GM21619 (cell line): ENCODE data around the gene LRRC3.

ENCODE experiments used
- ATAC-seq: cut with Tn5 transposase; IDR thresholded peaks from one replicate; pipeline ENCODE4 v1.9.1; 2021; ENCODE audit not compliant: unreplicated experiment

LRRC3 gene

GRCh38 chr21:44438531-44439210 lies 16.6 kb upstream of the LRRC3 start:
- ATAC-seq: no peak

GRCh38 chr21:44439211-44439600 lies 16.1 kb upstream of the LRRC3 start:
- ATAC-seq: no peak

- ATAC-seq: no peak
Measured at GRCh38 chr21:44440241-44441040, 14.9 kb upstream of the LRRC3 start.

- no peak for ATAC-seq
Measured at GRCh38 chr21:44441041-44441400, 14.3 kb upstream of the LRRC3 start.

GRCh38 chr21:44441581-44442265 lies 13.6 kb upstream of the LRRC3 start:
- no peak for ATAC-seq

- no peak for ATAC-seq
Measured at GRCh38 chr21:44442266-44443125, 12.8 kb upstream of the LRRC3 start.

GRCh38 chr21:44443291-44443890 lies 11.9 kb upstream of the LRRC3 start:
- ATAC-seq: no peak

- no peak for ATAC-seq
Measured at GRCh38 chr21:44443891-44444285, 11.4 kb upstream of the LRRC3 start.

- ATAC-seq: no peak
Measured at GRCh38 chr21:44444286-44444931, 10.9 kb upstream of the LRRC3 start.

GRCh38 chr21:44445145-44445812 lies 10.0 kb upstream of the LRRC3 start:
- no peak for ATAC-seq

- ATAC-seq: no peak
Measured at GRCh38 chr21:44448651-44449131, 6.6 kb upstream of the LRRC3 start.

- ATAC-seq: no peak
Measured at GRCh38 chr21:44449473-44450363, 5.6 kb upstream of the LRRC3 start.

GRCh38 chr21:44450402-44450801 lies 4.9 kb upstream of the LRRC3 start:
- no peak for ATAC-seq

GRCh38 chr21:44450999-44451398 lies 4.3 kb upstream of the LRRC3 start:
- no peak for ATAC-seq

- no peak for ATAC-seq
Measured at GRCh38 chr21:44453120-44453519, 2.2 kb upstream of the LRRC3 start.

GRCh38 chr21:44454058-44454457 lies 1.3 kb upstream of the LRRC3 start:
- no peak for ATAC-seq

- ATAC-seq: no peak
Measured at GRCh38 chr21:44455524-44456213, 359 bp downstream of the LRRC3 start.
